Caco-2 (cell line): ENCODE results near the gene PSEN1. TPM values are rescaled to one million over a fixed set of nuclear protein-coding genes. Genes with fewer than 3 reads are reported as not detected.

Experiments
- BruUV-seq: library from RNA; stranded (reverse); fragments of 400-500 nt; replicated peaks from 2 replicates; lab custom pipeline; 2021; lab: Mats Ljungman, UMichigan
- CTCF ChIA-PET: fragments of 300-600 bp; sonication (Branson Sonifier 250); formaldehyde crosslinking; loops from one replicate; lab custom pipeline; 2022; ENCODE audit warnings: antibody characterized with exemption; lab: Charles Lee
- POLR2A ChIA-PET: fragments of 300-600 bp; sonication (Branson Sonifier 250); formaldehyde crosslinking; loops from one replicate; lab custom pipeline; 2022; ENCODE audit warnings: antibody characterized with exemption; lab: Charles Lee
- DNase-seq, 2 experiments: peaks; one replicate each; pipeline versions ENCODE4 v3.0.0 to v3.0.0-alpha.2; 2020 to 2022
- H3K27me3 ChIP-seq: replicated peaks from 2 replicates; pipeline ENCODE4 v1.6.0; 2011; ENCODE audit warnings: low read length; ENCODE audit not compliant: control insufficient read depth, insufficient read depth
- H3K36me3 ChIP-seq: 2 replicates; pipeline ENCODE4 v1.5.1; 2011; ENCODE audit warnings: low read length; ENCODE audit not compliant: control insufficient read depth, insufficient read depth
- H3K4me1 ChIP-seq: fragments of 250-450 bp; sonication (Bioruptor Pico); 2 replicates; pipeline ENCODE4 v1.5.1; 2020; ENCODE audit warnings: mild to moderate bottlenecking
- H3K4me3 ChIP-seq: 2 replicates; pipeline ENCODE4 v1.5.1; 2011; ENCODE audit warnings: low read depth, mild to moderate bottlenecking, control low read depth, low read length
- H3K9me3 ChIP-seq: fragments of 250-450 bp; sonication (Bioruptor Pico); 2 replicates; pipeline ENCODE4 v1.5.1; 2020; ENCODE audit warnings: mild to moderate bottlenecking, moderate library complexity
- H3K27ac Mint-ChIP-seq: one replicate; pipeline ENCODE4 v1.8.0; 2022; ENCODE audit warnings: mixed read lengths; ENCODE audit not compliant: unreplicated experiment
- H3K27me3 Mint-ChIP-seq: one replicate; pipeline ENCODE4 v1.8.0; 2022; ENCODE audit warnings: mixed read lengths; ENCODE audit not compliant: insufficient read depth, unreplicated experiment
- H3K36me3 Mint-ChIP-seq: one replicate; pipeline ENCODE4 v1.8.0; 2022; ENCODE audit warnings: mild to moderate bottlenecking, mixed read lengths; ENCODE audit not compliant: insufficient read depth, unreplicated experiment
- H3K4me1 Mint-ChIP-seq: one replicate; pipeline ENCODE4 v1.8.0; 2022; ENCODE audit warnings: low read depth, mixed read lengths; ENCODE audit not compliant: unreplicated experiment
- H3K4me3 Mint-ChIP-seq: one replicate; pipeline ENCODE4 v1.8.0; 2022; ENCODE audit warnings: mild to moderate bottlenecking, moderate library complexity, mixed read lengths; ENCODE audit not compliant: unreplicated experiment
- H3K9me3 Mint-ChIP-seq: one replicate; pipeline ENCODE4 v1.8.0; 2022; ENCODE audit warnings: mixed read lengths; ENCODE audit not compliant: unreplicated experiment
- CTCF ChIP-seq, 2 experiments: fragments of 200-600 bp in 1 of 2; IDR thresholded peaks; 1 replicate in 1 of 2; 2 replicates in 1 of 2; pipeline versions ENCODE4 v1.5.1 to v1.8.0; 2011 to 2022; ENCODE audit warnings: antibody characterized with exemption in 1 of 2, control low read depth in 1 of 2, inconsistent platforms in 1 of 2, low read depth in 1 of 2, low read length in 1 of 2, mild to moderate bottlenecking in 1 of 2, moderate library complexity in 1 of 2; ENCODE audit not compliant: insufficient read depth in 1 of 2, severe bottlenecking in 1 of 2, unreplicated experiment in 1 of 2
- intact Hi-C: fragments of 100-400 bp; cut with micrococcal nuclease; formaldehyde crosslinking; loops from one replicate; pipeline ENCODE4 v1.10.0; 2022; ENCODE audit not compliant: unreplicated experiment
- total RNA-seq: library from RNA; stranded (reverse); gene quantifications from 2 replicates; pipeline ENCODE4 v1.2.3, GENCODE V29; 2022

The PSEN1 gene
- total RNA-seq, 1 experiment from 2014 or later: 74.8 TPM

- Mint-ChIP-seq H3K4me3 (no peak overlapping the region), H3K4me1 (no peaks in the 10 kb centered on the region), H3K36me3 (peaks cover 63% of the 10 kb centered on the region), H3K9me3 (no peaks in the 10 kb centered on the region), H3K27ac (no peak overlapping the region), H3K27me3 (no peaks in the 10 kb centered on the region)
- TF ChIP-seq CTCF (IDR thresholded peaks at IDR 0.05; ENCODE audit: insufficient read depth in 1 of 2, low read depth in 1 of 2, low read length in 1 of 2, severe bottlenecking in 1 of 2, unreplicated experiment in 1 of 2): no peak
- H3K36me3 ChIP-seq: no peaks in the 10 kb centered on the region; the same call in 1 of the 2 replicates
- CTCF ChIA-PET: no interaction called here
- no TSS peak for BruUV-seq
- no peaks in the 10 kb centered on the region for H3K9me3 ChIP-seq
- no peaks in the 10 kb centered on the region for H3K4me1 ChIP-seq
- POLR2A ChIA-PET: no interaction called here
- no peak for DNase-seq
- H3K4me3 ChIP-seq: no peak overlapping the region
- no peaks in the 10 kb centered on the region for H3K27me3 ChIP-seq
- intact Hi-C loops: no loop called here
Measured at GRCh38 chr14:73162251-73162650, 25.9 kb downstream of the PSEN1 start.

- intact Hi-C loops: no loop called here
- H3K36me3 Mint-ChIP-seq: peaks cover 64% of the 10 kb centered on the region
- H3K36me3 ChIP-seq: no peaks in the 10 kb centered on the region
- ChIA-PET POLR2A (no interaction called here), CTCF (no interaction called here)
- no peak overlapping the region for H3K27ac Mint-ChIP-seq
- no peak overlapping the region for H3K4me3 ChIP-seq
- DNase-seq: no peak
- no peak overlapping the region for H3K4me3 Mint-ChIP-seq
- no peaks in the 10 kb centered on the region for H3K27me3 Mint-ChIP-seq
- H3K4me1 Mint-ChIP-seq: no peaks in the 10 kb centered on the region
- no TSS peak for BruUV-seq
- no peaks in the 10 kb centered on the region for H3K4me1 ChIP-seq
- no peaks in the 10 kb centered on the region for H3K9me3 ChIP-seq
- no peaks in the 10 kb centered on the region for H3K9me3 Mint-ChIP-seq
- H3K27me3 ChIP-seq: no peaks in the 10 kb centered on the region
- no peak for TF ChIP-seq CTCF (IDR thresholded peaks at IDR 0.05; ENCODE audit: insufficient read depth in 1 of 2, low read depth in 1 of 2, low read length in 1 of 2, severe bottlenecking in 1 of 2, unreplicated experiment in 1 of 2)
Measured at GRCh38 chr14:73166399-73166798, 30.1 kb downstream of the PSEN1 start.

GRCh38 chr14:73167727-73168126 lies 31.4 kb downstream of the PSEN1 start:
- POLR2A ChIA-PET: interaction anchor here (0.5 kb wide), 1 partner anchor 32 kb away, joined by 7 read pairs; the partner anchor contains the start of gene PSEN1

More at GRCh38 chr14:73167727-73168126, 31.4 kb downstream of the PSEN1 start:
- Histone ChIP-seq H3K4me3 (no peak overlapping the region), H3K27me3 (no peaks in the 10 kb centered on the region), H3K4me1 (no peaks in the 10 kb centered on the region), H3K36me3 (no peaks in the 10 kb centered on the region; the same call in 1 of the 2 replicates), H3K9me3 (no peaks in the 10 kb centered on the region)
- Mint-ChIP-seq H3K4me1 (no peaks in the 10 kb centered on the region), H3K27ac (no peak overlapping the region), H3K27me3 (no peaks in the 10 kb centered on the region), H3K9me3 (no peaks in the 10 kb centered on the region), H3K4me3 (no peak overlapping the region), H3K36me3 (peaks cover 59% of the 10 kb centered on the region)
- TF ChIP-seq CTCF (IDR thresholded peaks at IDR 0.05; ENCODE audit: insufficient read depth in 1 of 2, low read depth in 1 of 2, low read length in 1 of 2, severe bottlenecking in 1 of 2, unreplicated experiment in 1 of 2): no peak
- no peak for DNase-seq
- CTCF ChIA-PET: interaction anchor here (0.7 kb wide), 1 partner anchor 30 kb away, joined by 3 read pairs; no protein-coding TSS in a partner anchor
- BruUV-seq: no TSS peak
- intact Hi-C loops: no loop called here
